Lower leg skin (tissue), 4 donors: ENCODE data around the gene ZBTB40. TPM values are rescaled to one million over a fixed set of nuclear protein-coding genes. Genes with fewer than 3 reads are reported as not detected.

Source experiments
- DNase-seq, 2 donors: peaks; one replicate each; pipeline ENCODE4 v3.0.0-alpha.2; 2019; ENCODE audit warnings: low spot score in 2 of 2
- H3K4me3 ChIP-seq: fragments of 200-600 bp; sonication (generic); 2 replicates; pipeline ENCODE4 v1.5.1; 2017; ENCODE audit warnings: mild to moderate bottlenecking, low read depth; ENCODE audit not compliant: poor library complexity, severe bottlenecking
- CTCF ChIP-seq, 3 donors: fragments of 450-650 bp; IDR thresholded peaks; one replicate each; pipeline ENCODE4 v1.5.1; 2016; ENCODE audit warnings: antibody characterized with exemption in 3 of 3, mild to moderate bottlenecking in 3 of 3, moderate library complexity in 2 of 3
- POLR2A ChIP-seq, 2 donors: fragments of 450-650 bp; IDR thresholded peaks; one replicate each; pipeline ENCODE4 v1.6.1; 2016 to 2017; ENCODE audit warnings: antibody characterized with exemption in 2 of 2, mild to moderate bottlenecking in 1 of 2, moderate library complexity in 1 of 2
- WGBS, 2 donors: methylation state at CpG; one replicate each; pipeline ENCODE4 v1.1.5; 2018; 5-methylcytosine and 5-hydroxymethylcytosine counted together
- intact Hi-C: fragments of 100-400 bp; cut with DNase I; formaldehyde crosslinking; loops from one replicate; pipeline ENCODE4 v1.15.0; 2023; ENCODE audit warnings: low total_unique reads
- total RNA-seq, 4 donors: library from RNA; depleted of rRNA; stranded (reverse); fragments of >200 nt; gene quantifications; one replicate each; pipeline ENCODE4 v1.1.0, GENCODE V29; 2016

The ZBTB40 gene
- total RNA-seq, 4 donors from 2014 or later, result 7.5 to 13.3 (median 12.4) TPM

GRCh38 chr1:22502202-22502601 lies 50.6 kb downstream of the ZBTB40 start:
- H3K4me3 ChIP-seq, result no peak overlapping the region
- intact Hi-C loops, result no loop called here
- no peak for TF ChIP-seq POLR2A (IDR thresholded peaks at IDR 0.05)
- TF ChIP-seq CTCF (IDR thresholded peaks at IDR 0.05), result no peak
- DNase-seq, result no peak
- 83 to 93% methylated on average over 1 of the region's 1 CpG for WGBS, 2 donors

- no peak for DNase-seq
- no peak overlapping the region for H3K4me3 ChIP-seq
- no peak for TF ChIP-seq CTCF (IDR thresholded peaks at IDR 0.05)
- TF ChIP-seq POLR2A (IDR thresholded peaks at IDR 0.05), result no peak
- intact Hi-C loops, result no loop called here
- 71 to 78% methylated on average over 2 of the region's 2 CpGs for WGBS, 2 donors
Observed at GRCh38 chr1:22503721-22504410, 52.2 kb downstream of the ZBTB40 start.

GRCh38 chr1:22506130-22506692 lies 54.6 kb downstream of the ZBTB40 start:
- intact Hi-C loops, result no loop called here

GRCh38 chr1:22507587-22507986 lies 55.9 kb downstream of the ZBTB40 start:
- TF ChIP-seq POLR2A (IDR thresholded peaks at IDR 0.05) (no peak), CTCF (IDR thresholded peaks at IDR 0.05) (no peak)
- 90 to 91% methylated on average over 10 of the region's 10 CpGs for WGBS, 2 donors
- DNase-seq, result no peak
- intact Hi-C loops, result no loop called here
- H3K4me3 ChIP-seq, result no peak overlapping the region

More at GRCh38 chr1:22506130-22506692, 54.6 kb downstream of the ZBTB40 start:
- no peak overlapping the region for H3K4me3 ChIP-seq
- TF ChIP-seq POLR2A (IDR thresholded peaks at IDR 0.05) (no peak), CTCF (IDR thresholded peaks at IDR 0.05) (no peak)
- DNase-seq, result no peak
- WGBS, 2 donors, result 94 to 95% methylated on average over 8 of the region's 8 CpGs

GRCh38 chr1:22508329-22508728 lies 56.7 kb downstream of the ZBTB40 start:
- TF ChIP-seq CTCF (IDR thresholded peaks at IDR 0.05) (no peak), POLR2A (IDR thresholded peaks at IDR 0.05) (no peak)
- 86 to 90% methylated on average over 5 of the region's 5 CpGs for WGBS, 2 donors
- DNase-seq, result no peak
- no peak overlapping the region for H3K4me3 ChIP-seq
- intact Hi-C loops, result no loop called here
